Neutrophil (primary cell): Measurements from ENCODE around the gene FUS.

ENCODE experiments used
- H3K27ac ChIP-seq: fragments of 200-600 bp; sonication (generic); 2 replicates; pipeline ENCODE4 v1.5.1; 2016; ENCODE audit warnings: mild to moderate bottlenecking, moderate library complexity
- H3K27me3 ChIP-seq: fragments of 200-600 bp; sonication (generic); 2 replicates; pipeline ENCODE4 v1.6.0; 2016; ENCODE audit warnings: mild to moderate bottlenecking
- H3K36me3 ChIP-seq: fragments of 200-600 bp; sonication (generic); 2 replicates; pipeline ENCODE4 v1.5.1; 2017
- H3K4me1 ChIP-seq, 2 experiments: fragments of 200-600 bp in 1 of 2; sonication (generic) in 1 of 2; 1 replicate in 1 of 2; 2 replicates in 1 of 2; pipeline versions ENCODE4 v1.5.1 to v1.6.1; 2013 to 2016; ENCODE audit warnings: low read depth in 1 of 2, low read length in 1 of 2, mild to moderate bottlenecking in 1 of 2, moderate library complexity in 1 of 2; ENCODE audit not compliant: control insufficient read depth in 1 of 2, insufficient read depth in 1 of 2
- H3K4me3 ChIP-seq, 2 experiments: fragments of 200-600 bp in 1 of 2; sonication (generic) in 1 of 2; 1 replicate in 1 of 2; 2 replicates in 1 of 2; pipeline ENCODE4 v1.5.1; 2013 to 2016; ENCODE audit warnings: low read depth in 1 of 2, low read length in 1 of 2, mild to moderate bottlenecking in 1 of 2, moderate library complexity in 1 of 2
- H3K9me3 ChIP-seq: fragments of 200-600 bp; sonication (generic); 2 replicates; pipeline ENCODE4 v1.5.1; 2016
- TF ChIP-seq, protein P1 (sequence below): fragments of 200-600 bp; sonication (generic); IDR thresholded peaks from 2 replicates; pipeline ENCODE4 v1.5.1; 2016; ENCODE audit warnings: antibody characterized with exemption

Gene FUS

DNA sequence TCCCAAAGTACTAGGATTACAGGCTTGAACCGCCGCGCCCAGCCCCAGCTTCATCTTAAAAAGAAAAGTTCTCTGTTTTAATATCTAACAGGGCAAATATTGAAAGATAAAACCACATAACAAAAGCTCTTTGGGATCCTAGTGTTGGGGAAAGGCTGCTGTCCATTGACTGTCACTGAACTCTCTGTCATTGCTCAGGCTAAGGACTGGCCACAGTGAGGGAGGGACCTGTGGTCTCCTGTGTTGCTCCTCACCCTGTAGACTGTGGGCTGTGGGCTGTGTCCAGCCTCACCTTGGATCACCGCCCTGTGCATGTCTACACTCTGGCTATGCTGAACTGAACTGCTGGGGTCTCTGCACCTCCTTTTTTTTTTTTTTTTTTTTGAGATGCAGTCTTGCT lies 48.3 kb downstream of the FUS start:
- no peaks in the 10 kb centered on the region for H3K27me3 ChIP-seq

DNA sequence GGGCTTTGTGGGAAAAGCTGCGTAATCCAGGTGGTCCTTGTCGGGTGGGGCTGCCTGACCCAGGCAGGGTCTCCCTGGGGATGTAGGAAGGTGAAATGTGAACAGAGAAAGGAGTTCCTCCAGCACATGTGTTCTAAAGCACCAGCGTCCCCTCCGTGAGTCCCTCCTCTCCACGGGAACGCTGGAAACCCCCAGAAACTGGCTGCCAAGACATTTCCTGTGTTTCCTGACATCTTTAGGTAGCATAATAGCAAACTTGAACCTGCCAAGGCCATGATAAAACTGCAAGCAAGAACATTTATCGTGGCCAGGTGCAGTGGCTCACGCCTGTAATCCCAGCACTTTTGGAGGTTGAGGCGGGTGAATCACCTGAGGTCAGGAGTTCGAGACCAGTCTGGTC lies 49.6 kb downstream of the FUS start:
- Histone ChIP-seq H3K36me3 (no peaks in the 10 kb centered on the region), H3K4me3 (no peak overlapping the region), H3K4me1 (no peaks in the 10 kb centered on the region), H3K9me3 (no peaks in the 10 kb centered on the region), H3K27me3 (no peaks in the 10 kb centered on the region), H3K27ac (no peak overlapping the region)
- TF ChIP-seq, protein P1, sequence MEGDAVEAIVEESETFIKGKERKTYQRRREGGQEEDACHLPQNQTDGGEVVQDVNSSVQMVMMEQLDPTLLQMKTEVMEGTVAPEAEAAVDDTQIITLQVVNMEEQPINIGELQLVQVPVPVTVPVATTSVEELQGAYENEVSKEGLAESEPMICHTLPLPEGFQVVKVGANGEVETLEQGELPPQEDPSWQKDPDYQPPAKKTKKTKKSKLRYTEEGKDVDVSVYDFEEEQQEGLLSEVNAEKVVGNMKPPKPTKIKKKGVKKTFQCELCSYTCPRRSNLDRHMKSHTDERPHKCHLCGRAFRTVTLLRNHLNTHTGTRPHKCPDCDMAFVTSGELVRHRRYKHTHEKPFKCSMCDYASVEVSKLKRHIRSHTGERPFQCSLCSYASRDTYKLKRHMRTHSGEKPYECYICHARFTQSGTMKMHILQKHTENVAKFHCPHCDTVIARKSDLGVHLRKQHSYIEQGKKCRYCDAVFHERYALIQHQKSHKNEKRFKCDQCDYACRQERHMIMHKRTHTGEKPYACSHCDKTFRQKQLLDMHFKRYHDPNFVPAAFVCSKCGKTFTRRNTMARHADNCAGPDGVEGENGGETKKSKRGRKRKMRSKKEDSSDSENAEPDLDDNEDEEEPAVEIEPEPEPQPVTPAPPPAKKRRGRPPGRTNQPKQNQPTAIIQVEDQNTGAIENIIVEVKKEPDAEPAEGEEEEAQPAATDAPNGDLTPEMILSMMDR = no peak

More for the DNA sequence above, 48.3 kb downstream of the FUS start:
- H3K9me3 ChIP-seq = no peaks in the 10 kb centered on the region
- no peak overlapping the region for H3K4me3 ChIP-seq
- H3K4me1 ChIP-seq = no peaks in the 10 kb centered on the region
- H3K36me3 ChIP-seq = no peaks in the 10 kb centered on the region
- no peak overlapping the region for H3K27ac ChIP-seq
- TF ChIP-seq, protein P1 = no peak

DNA sequence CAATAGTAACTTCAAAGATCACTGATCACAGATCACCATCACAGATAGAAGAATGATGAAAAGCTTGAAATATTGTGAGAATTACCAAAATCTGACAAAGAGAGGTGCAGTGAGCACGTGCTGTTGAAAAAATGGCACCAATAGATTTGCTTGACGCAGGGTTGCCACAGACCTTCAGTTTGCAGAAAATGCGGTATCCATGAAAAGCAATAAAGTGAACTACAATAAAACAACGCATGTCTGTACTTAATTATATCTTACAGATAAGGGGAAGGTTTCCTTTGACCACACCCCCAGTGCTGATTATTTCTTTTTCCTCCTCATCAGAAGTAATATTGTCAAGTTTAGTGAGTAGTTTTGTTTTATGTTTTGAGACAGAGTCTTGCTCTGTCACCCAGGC lies 58.1 kb downstream of the FUS start:
- peaks cover 16 to 19% of the 10 kb centered on the region in 2 experiments for H3K4me1 ChIP-seq
- no peak overlapping the region for H3K4me3 ChIP-seq
- H3K27me3 ChIP-seq = no peaks in the 10 kb centered on the region
- no peaks in the 10 kb centered on the region for H3K9me3 ChIP-seq
- no peaks in the 10 kb centered on the region for H3K36me3 ChIP-seq
- H3K27ac ChIP-seq = no peak overlapping the region
- TF ChIP-seq, protein P1 = no peak
